HG02678 (cell line): ENCODE results near the gene ABCC9.
"Not testable (repeated sequence)": the region's sequence is repeated elsewhere in the genome, so short reads cannot be mapped to it uniquely, and the experiment has no call there.

ENCODE experiments used
- ATAC-seq: cut with Tn5 transposase; IDR thresholded peaks from one replicate; pipeline ENCODE4 v1.9.1; 2021; ENCODE audit warnings: mild to moderate bottlenecking, moderate library complexity; ENCODE audit not compliant: unreplicated experiment

The ABCC9 gene

DNA sequence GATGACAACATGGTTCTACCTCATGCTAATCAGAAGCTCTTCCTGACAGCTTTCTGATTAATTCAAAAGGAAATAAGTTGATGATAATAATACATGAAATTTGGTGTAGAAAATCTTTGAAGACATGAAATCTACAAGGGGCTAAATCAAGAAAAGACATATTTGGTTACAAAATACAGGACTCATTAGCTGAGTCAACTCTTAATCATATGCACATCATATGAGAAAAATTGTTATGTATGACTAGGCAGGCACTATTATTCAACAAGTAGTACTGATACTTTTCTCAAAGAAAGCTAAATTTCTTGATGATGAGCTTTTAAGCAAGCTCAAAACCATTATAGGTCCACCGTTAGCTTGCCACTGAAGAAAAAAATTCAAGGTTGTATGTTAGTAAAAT is 7.1 kb downstream of the ABCC9 start:
- ATAC-seq: no peak

DNA sequence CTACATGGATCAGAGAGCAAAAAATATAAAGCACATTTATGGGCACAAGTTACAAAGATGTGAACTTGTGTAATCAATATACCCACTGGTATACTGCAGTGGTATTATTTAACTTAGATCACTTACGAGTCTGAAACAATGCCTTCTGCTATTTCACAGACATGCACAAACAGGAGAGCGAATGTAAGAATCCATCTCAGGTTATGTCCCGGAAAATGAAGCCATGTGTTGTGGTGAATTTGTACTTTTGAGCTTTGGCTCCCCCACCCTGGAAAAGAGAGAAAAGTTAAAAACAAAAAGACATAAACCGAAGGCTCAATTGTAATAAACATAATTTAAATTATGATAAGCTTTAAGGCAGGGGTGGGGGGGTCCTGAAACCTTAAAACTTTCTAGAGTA is 7.6 kb downstream of the ABCC9 start:
- ATAC-seq: no peak

GRCh38 chr12:21929972-21930371 is 11.3 kb downstream of the ABCC9 start:
- ATAC-seq: not testable (repeated sequence)

GRCh38 chr12:21925296-21925913 is 15.8 kb downstream of the ABCC9 start:
- no peak for ATAC-seq

GRCh38 chr12:21921436-21921835 is 19.8 kb downstream of the ABCC9 start:
- no peak for ATAC-seq

GRCh38 chr12:21918456-21918855 is 22.8 kb downstream of the ABCC9 start:
- ATAC-seq: no peak

DNA sequence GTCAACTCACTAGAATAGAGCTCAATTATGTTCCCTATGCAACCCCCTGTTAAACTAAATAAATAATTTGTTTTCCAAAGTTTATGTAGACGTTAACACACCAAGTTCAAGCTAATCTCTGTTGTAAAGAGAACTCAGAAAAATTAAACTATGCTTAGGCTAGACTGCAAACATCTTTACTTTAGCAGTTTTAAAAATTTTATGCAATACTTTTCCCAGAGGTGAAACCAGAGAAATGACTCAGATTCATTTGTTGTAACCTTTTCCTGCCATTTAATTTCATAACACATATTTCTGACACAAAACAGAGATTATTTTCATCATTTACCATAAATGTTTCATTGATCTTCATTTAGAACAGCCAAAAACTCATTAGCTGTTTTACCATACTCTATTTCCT is 27.4 kb downstream of the ABCC9 start:
- no peak for ATAC-seq

DNA sequence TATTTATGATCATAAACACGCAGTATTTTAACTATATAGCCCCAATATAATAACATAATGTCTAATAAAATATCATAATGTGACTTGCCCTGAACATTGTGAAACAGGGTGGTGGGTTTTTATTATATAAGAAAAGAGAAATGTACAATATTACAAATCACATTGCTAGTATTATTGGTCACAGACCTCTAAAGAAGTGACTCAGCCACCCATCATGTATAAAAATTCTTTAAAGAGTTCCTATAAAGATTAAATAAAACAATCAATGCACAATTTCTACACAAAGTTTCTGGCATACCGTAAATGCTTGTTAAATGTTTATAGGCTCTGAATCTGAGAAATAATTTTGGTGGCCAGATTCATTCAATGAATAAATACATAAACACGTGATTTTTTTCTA is 28.9 kb downstream of the ABCC9 start:
- no peak for ATAC-seq

DNA sequence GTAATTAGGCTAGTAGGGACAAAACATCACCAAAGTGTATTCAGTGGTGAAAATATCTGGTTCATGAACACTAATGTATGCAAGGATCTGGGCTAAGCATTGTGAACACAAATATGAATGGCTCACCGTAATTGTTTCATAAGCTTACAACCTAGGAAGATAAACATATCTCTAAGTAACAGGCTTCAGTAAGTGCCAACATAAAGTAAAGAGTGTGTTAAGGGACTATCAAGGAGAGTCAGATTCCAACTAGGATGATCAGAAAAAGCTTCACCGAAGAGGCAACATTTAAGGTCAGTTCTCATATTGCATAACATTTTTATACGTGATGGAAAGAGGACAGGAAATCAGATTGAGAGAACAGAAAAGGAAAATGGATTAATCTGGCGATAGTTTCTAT is 29.4 kb downstream of the ABCC9 start:
- no peak for ATAC-seq

DNA sequence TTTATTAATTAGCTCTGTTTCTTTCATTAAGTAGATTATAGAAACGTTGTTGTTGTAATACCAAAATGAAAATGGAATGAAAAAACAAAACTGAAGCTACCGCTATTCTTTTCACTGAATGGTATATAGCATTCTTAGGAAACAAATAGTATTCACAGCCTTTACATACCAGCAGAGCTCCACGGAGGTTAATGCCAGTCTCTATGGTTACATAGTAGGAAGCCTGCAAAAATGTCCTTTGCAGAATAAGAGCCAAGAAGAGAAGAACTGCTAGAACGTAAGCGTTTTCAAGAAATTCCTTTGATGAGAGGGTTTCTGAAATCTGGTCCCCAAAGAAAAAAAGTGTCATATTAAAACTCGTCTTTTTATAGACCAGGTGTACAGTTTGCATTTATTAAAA is 30.6 kb downstream of the ABCC9 start:
- ATAC-seq: no peak

- no peak for ATAC-seq
Observed at GRCh38 chr12:21907948-21908837, 33.0 kb downstream of the ABCC9 start.

DNA sequence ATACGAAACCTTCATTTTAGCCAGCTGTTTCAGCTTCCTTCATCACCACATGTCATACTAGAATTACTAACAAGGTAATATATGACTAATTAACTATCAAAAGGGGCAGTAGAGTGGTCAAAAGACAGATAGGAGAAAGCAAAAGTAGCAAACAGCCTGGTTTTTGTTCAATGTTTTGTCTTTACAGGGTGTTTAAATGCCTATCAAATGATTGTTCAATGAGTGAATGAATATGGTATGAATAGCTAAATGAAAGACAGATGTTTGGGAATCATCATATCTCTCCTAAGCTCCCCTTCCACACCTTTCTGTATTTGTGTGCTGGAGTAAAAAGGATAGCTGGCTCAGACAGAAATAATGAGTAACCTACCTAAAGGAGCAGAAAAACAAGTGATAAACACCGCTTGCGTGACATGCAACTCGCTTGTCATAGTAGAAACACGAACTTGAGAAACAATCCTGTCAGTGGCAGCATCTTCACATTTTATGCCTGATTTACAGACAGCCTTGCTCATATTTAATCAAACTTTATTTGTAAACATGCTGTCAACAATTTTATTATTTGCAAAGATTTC is 34.2 kb downstream of the ABCC9 start:
- peak; percentile 72 for ATAC-seq

GRCh38 chr12:21899532-21899931 is 41.7 kb downstream of the ABCC9 start:
- ATAC-seq: not testable (repeated sequence)

DNA sequence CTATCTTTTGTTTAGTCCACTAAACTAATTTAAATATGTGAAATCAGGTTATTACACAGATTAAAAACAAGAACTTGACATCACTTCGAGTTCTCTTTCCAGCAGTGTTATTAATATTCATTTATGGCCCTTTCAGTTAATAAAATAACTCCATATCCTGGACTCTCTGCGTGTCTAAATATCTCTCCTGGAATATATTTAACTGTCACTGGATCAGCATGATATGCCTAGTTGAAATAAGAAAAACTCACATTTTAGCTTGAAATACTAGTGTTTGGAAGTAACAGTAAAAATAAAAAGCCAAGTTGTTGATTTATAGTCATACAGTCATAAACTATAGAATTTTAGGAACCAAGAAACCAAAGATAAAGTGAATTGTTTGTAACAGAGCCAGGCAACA is 45.6 kb downstream of the ABCC9 start:
- no peak for ATAC-seq

DNA sequence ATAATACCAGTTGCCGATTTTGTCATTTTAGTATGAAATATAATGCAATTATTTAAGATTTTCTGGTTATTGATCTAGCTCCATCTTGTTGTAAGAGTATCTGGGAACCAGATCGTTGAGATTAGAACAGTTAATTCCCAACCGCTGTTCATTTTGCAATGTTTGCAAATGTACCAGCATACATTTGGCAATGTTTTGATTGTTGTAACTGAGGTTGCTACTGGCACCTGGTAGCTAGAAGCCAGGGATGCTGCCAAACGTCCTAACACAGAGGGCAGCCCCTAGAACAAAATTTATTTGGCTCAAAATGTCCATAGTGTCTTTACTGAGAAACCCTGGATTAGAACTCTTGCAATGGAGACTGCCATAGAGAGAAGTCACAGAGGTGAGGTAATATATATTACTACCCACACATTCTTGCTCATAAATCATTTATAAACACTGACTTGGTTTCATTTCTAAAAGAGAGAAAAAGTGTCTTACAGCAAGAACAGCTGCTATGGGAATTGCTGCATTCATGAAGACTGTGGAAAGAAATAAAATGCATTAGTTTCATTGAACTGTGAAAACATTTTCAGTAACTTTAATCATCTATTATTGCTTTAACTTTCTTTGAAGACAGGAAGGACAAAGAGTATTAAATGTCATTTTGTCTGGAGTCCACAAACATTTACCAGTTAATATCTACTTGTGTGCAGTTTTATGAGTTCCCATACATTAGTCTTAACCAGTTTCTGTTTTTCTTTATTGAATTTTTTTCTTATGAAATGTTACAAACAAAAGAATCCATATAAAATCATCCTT is 46.2 kb downstream of the ABCC9 start:
- ATAC-seq: no peak

GRCh38 chr12:21893924-21894323 is 47.3 kb downstream of the ABCC9 start:
- ATAC-seq: no peak

DNA sequence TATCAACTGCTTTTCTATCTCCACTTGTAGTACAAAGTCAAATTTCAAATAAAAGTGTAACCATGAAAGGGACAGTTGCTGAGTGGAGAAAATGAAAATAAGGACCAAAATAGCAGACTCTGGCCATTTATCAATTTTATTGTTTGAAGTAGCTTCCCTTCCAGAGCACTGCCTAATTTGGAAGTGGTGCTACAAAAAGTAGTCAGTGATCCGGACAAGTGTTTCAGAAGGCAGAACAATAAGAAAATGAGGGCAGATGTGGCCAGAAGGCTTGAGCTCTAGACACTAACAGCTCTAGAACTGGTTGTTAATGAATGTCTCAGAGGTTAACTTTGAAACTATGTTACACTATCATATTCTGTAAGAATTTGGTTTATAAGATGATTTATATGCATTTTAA is 48.9 kb downstream of the ABCC9 start:
- ATAC-seq: no peak

DNA sequence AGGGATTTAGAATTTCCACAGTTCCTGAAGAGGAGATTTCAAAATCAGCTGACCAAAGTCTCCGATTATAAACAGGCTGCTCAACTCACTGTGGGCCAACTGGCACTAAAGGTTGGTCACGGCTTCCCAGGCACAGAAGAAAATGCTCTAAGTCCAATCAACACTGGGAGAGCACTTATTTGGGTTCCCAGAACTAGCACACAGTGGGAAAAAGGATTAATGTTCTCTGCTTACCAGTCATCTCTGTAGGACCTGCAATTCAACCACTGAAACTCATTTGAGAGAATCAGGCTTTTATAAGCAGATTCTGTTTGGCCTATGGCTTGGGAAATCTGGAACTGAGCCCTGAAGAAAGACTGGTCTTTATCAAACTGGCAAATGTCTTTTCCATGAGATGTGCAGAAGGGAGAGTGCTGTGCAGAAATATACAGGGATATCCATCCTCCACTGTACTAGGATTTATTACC is 49.4 kb downstream of the ABCC9 start:
- ATAC-seq: no peak

DNA sequence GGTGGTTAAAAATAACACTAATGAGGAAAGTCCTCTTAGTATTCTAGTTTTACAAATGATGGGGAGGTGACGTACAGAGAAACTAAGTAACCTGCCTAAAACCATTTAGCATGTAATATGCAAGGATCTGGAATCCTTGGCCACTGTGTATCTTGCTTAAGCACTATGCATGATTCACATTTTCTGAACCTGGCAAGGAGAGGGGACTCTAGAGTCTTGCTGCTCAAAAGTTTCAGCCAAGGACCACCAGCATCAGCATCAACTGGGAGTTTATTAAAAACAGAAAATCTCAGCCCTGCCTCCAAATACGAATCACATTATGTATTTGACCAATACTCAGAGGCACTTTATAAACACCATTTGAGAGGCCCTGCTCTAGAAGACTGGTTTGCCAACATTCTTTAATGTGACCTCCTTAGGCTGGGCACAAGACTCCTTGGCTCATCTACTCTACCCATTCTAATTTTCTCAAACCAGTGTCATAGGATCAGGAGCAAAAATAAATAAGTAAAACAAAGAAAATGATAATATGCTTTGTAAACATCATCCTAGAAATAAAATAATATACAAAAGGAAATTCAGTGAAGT is 52.9 kb downstream of the ABCC9 start:
- ATAC-seq: no peak

DNA sequence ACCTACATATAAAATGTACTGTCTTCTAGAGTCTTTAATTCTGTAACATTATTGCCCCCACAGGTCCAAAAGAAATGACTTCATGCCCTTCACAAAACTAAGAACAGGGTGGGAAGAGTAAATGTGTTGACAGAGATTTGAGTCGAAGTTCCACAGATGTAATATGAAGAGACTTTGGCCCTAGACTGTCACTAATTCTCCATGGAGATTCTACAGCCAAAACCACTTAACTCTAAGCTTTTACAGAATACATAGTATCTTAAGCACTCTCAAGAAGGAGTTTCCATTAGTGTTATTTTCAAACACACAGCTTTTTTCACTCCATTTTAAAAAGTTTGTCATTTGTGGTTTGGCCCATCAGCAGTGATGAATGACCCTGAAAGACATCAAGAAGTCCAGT is 56.3 kb downstream of the ABCC9 start:
- ATAC-seq: no peak

DNA sequence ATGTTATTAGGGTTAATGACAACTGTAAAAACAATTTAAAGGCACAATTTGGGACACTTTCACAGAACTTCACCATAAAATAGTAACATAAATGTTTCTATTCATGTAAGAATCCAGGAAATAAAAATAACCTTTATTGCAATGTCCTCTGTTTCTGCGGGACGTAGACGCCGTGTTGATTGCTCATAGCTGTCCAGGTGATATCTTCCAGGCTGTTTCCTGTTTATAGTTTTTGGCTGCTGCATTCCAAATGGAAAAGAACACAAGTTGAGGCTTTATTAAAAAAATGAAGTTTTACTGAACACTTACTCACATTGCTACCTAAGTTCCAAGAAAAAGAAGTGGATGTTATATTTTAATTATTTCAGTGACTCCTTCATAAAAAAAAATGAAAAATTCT is 58.6 kb downstream of the ABCC9 start:
- no peak for ATAC-seq
